ENCODE data around the gene MMS19. TPM values are rescaled to one million over a fixed set of nuclear protein-coding genes. Genes with fewer than 3 reads are reported as not detected.

Gene MMS19
- total RNA-seq, 3 donors from 2014 or later (not counting 1 experiment from before 2014, with no cell fraction given) = 53.8 to 68.4 (median 61.7) TPM

DNA sequence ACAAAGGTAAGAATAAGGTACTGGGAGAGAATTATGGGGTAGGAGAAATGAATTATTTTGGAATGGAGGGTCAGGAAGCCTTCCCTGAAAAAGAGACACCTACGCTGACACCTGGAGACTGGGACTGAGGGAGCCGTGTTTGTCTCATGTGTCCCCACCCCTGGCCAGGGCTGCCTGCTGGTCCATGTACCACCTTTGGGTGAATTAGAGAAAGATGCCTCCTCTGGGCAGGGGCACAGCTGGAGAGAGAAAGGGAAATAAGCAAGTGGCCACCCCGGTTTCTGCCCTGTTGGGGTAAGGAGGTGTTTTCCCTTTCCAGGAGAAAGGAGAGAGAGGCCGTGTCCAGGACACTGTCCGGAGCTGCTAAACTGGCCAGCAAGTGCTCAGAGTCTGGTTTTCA lies 22.3 kb upstream of the MMS19 start:
- intact Hi-C loops (cut with micrococcal nuclease) = no loop called here
- H3K4me1 ChIP-seq (ENCODE audit: control insufficient read depth, insufficient read depth, low read length) = no peaks in the 10 kb centered on the region
- H3K36me3 ChIP-seq (ENCODE audit: control insufficient read depth, insufficient read depth, low read length) = no peaks in the 10 kb centered on the region
- TF ChIP-seq, protein P1, sequence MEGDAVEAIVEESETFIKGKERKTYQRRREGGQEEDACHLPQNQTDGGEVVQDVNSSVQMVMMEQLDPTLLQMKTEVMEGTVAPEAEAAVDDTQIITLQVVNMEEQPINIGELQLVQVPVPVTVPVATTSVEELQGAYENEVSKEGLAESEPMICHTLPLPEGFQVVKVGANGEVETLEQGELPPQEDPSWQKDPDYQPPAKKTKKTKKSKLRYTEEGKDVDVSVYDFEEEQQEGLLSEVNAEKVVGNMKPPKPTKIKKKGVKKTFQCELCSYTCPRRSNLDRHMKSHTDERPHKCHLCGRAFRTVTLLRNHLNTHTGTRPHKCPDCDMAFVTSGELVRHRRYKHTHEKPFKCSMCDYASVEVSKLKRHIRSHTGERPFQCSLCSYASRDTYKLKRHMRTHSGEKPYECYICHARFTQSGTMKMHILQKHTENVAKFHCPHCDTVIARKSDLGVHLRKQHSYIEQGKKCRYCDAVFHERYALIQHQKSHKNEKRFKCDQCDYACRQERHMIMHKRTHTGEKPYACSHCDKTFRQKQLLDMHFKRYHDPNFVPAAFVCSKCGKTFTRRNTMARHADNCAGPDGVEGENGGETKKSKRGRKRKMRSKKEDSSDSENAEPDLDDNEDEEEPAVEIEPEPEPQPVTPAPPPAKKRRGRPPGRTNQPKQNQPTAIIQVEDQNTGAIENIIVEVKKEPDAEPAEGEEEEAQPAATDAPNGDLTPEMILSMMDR (IDR thresholded peaks at IDR 0.05) = no peak
- Mint-ChIP-seq H3K9me3 (no peaks in the 10 kb centered on the region), H3K4me3 (no peak overlapping the region), H3K27ac (no peak overlapping the region), H3K27me3 (ENCODE audit: low read depth in 2 of 2) (peaks cover 0 to 24% of the 10 kb centered on the region in 2 donors), H3K36me3 (no peaks in the 10 kb centered on the region), H3K4me1 (peaks cover 0 to 4% of the 10 kb centered on the region in 2 donors)
- H3K9me3 ChIP-seq (ENCODE audit: control insufficient read depth, insufficient read depth, low read length) = no peaks in the 10 kb centered on the region
- H3K4me3 ChIP-seq (ENCODE audit: low read length) = no peak overlapping the region
- no peak overlapping the region for H3K27ac ChIP-seq (ENCODE audit: low read length)
- no peaks in the 10 kb centered on the region for H3K27me3 ChIP-seq (ENCODE audit: control insufficient read depth, insufficient read depth, low read length)
- no peak for ATAC-seq
- 89% methylated on average over 5 of the region's 5 CpGs for WGBS (ENCODE audit: insufficient coverage)
- DNase-seq = no peak

DNA sequence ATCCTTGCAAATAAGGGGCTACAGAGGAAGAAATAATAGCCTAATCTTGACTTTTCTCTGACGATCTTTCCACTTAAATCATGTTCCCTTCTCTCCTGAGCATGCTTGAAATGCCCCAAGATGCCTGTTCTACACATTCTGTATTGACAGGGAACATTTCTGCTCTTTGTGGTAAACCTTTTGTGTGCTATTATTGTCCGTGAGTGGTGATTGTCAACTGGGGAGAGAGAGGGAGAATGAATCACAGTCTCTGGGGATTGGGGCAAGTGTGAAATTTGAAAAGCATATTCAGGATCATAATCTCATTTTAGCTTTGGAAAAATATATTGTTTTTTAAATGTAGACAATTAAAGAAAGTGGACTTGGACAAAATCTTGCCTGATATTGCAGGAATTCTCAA lies 21.1 kb upstream of the MMS19 start:
- no peak overlapping the region for H3K27ac Mint-ChIP-seq
- H3K9me3 Mint-ChIP-seq = no peaks in the 10 kb centered on the region
- H3K4me3 ChIP-seq (ENCODE audit: low read length) = no peak overlapping the region
- H3K27me3 ChIP-seq (ENCODE audit: control insufficient read depth, insufficient read depth, low read length) = no peaks in the 10 kb centered on the region
- peaks cover 7 to 27% of the 10 kb centered on the region in 2 donors for H3K27me3 Mint-ChIP-seq (ENCODE audit: low read depth in 2 of 2)
- DNase-seq = no peak
- intact Hi-C loops (cut with micrococcal nuclease) = no loop called here
- H3K36me3 ChIP-seq (ENCODE audit: control insufficient read depth, insufficient read depth, low read length) = no peaks in the 10 kb centered on the region
- no peak overlapping the region for H3K4me3 Mint-ChIP-seq
- H3K27ac ChIP-seq (ENCODE audit: low read length) = no peak overlapping the region
- H3K4me1 Mint-ChIP-seq = peaks cover 0 to 4% of the 10 kb centered on the region in 2 donors
- 67% methylated on average over 2 of the region's 2 CpGs for WGBS (ENCODE audit: insufficient coverage)
- no peaks in the 10 kb centered on the region for H3K9me3 ChIP-seq (ENCODE audit: control insufficient read depth, insufficient read depth, low read length)
- no peak for ATAC-seq
- H3K36me3 Mint-ChIP-seq = no peaks in the 10 kb centered on the region
- TF ChIP-seq, protein P1 (IDR thresholded peaks at IDR 0.05) = no peak
- no peaks in the 10 kb centered on the region for H3K4me1 ChIP-seq (ENCODE audit: control insufficient read depth, insufficient read depth, low read length)

DNA sequence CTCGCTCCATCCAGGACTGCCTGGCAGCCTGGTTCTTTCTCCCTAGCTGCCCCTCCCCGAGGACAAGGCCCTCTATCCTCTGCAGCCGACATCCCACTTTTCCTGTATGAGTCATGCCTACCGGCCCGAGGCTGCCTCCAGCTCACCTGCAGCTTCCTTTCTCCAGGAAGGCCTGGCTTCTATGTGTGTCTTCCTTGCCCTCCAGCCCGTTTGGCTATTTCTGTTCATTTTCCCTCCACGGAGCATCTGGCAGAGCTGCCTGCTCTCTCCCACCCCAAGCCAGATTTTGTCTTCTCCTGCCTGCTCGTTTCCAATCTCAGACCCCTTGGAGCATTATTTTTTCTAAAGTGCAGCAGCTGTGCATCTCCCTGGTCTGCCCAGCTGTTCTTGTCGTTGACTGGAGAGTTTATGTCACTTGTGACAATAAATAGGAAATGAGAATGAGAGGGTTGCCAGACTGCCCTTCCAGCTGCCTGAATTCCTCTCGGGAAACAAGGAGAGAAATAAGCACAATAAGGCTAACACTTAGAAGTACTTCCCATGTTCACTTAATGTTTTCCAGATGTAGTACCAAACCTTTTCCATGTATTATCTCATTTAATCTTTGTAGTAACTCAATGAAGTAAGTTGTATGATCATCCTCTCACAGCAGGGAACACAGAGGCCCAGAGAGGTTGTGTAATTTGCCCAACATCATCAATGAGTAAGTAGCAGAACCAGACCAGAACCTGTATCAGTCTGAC lies 20.2 kb upstream of the MMS19 start:
- intact Hi-C loops (cut with micrococcal nuclease) = no loop called here
- 51% methylated on average over 10 of the region's 10 CpGs for WGBS (ENCODE audit: insufficient coverage)

More for the DNA sequence above, 20.2 kb upstream of the MMS19 start:
- no peaks in the 10 kb centered on the region for H3K36me3 ChIP-seq (ENCODE audit: control insufficient read depth, insufficient read depth, low read length)
- Mint-ChIP-seq H3K9me3 (no peaks in the 10 kb centered on the region), H3K4me3 (no peak overlapping the region), H3K27me3 (ENCODE audit: low read depth in 2 of 2) (peaks cover 7 to 25% of the 10 kb centered on the region in 2 donors), H3K4me1 (peaks cover 0 to 4% of the 10 kb centered on the region in 2 donors), H3K27ac (no peak overlapping the region), H3K36me3 (no peaks in the 10 kb centered on the region)
- no peak for ATAC-seq
- H3K9me3 ChIP-seq (ENCODE audit: control insufficient read depth, insufficient read depth, low read length) = no peaks in the 10 kb centered on the region
- no peaks in the 10 kb centered on the region for H3K4me1 ChIP-seq (ENCODE audit: control insufficient read depth, insufficient read depth, low read length)
- TF ChIP-seq, protein P1 (IDR thresholded peaks at IDR 0.05) = no peak
- no peaks in the 10 kb centered on the region for H3K27me3 ChIP-seq (ENCODE audit: control insufficient read depth, insufficient read depth, low read length)
- H3K4me3 ChIP-seq (ENCODE audit: low read length) = no peak overlapping the region
- DNase-seq = no peak
- no peak overlapping the region for H3K27ac ChIP-seq (ENCODE audit: low read length)

Measured in natural killer cell (primary cell).